Measurements from ENCODE around the gene SCRN2.
A peak's percentile ranks its signal among the peaks of the same experiment; 100 is the strongest.

Gene SCRN2

DNA sequence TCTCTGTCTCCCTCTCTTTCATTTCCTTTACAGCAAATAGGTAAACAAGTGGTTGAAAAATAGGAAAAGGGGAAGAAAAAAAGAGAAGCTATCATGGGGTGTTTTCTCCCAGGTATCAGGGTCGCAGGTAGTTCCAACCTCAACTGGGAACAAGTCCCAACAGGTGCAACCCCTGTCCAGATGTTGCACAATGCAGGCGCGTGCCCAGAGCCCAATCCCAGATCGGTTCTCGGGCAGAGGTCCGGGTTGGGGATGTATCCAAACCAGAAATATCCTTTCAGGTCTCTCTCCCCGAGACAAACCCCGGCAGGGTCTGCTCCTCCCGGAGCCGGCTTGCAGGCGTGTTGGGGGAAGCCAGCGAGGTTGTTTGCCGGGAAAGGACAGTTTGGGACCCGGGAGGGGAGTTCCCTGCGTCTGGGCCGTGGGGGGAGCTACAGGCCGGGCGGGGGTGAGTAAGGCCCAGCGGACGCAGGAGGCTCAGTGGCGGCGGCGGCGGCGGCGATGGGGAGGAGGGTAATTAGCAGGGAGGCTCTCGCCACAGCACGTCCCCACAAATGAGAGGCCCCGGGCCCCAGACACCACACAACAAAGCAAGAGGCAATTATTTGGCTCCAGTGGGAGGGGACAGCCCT is 31.1 kb upstream of the SCRN2 start:
- no peak for DNase-seq (ENCODE audit: low read depth in 2 of 2)

DNA sequence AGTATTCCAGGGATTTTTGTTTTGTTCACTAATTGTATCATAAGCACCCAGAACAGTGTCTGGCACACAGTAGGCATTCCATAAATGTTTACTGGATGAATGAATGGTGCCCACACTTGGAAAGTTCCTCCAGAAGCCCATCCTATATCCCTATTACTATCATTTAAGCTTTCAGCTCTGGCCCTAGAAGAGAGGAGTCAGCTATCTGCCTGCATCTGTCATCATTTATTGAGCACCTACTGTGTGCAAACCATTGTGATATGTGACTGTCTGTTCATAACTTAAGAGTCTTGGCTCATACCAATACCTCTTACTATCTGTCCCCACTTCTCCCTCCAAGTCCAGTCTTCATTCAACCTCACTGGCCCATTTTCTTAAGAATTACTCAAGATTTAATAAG is 30.0 kb upstream of the SCRN2 start:
- DNase-seq (ENCODE audit: low read depth in 2 of 2), result no peak

DNA sequence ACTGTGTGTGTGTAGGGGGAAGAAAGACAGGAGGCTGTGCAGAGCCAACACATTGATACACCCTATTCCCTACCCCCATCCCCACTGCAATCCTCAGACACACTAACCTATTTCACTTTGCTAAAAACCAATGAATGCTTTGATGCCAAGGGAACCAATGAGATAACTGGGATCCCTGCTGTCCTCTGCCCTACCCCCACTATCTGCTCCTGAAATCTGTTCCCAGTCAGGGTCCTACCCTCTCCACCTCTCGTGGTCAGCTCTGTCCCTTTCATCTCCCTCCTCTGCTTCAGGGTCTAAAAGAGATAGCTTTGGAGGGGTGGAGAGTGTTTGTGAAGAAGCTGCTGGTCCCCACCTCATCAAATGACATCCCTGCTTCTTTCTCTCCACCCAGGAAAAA is 29.0 kb upstream of the SCRN2 start:
- DNase-seq (ENCODE audit: low read depth in 2 of 2), result no peak

DNA sequence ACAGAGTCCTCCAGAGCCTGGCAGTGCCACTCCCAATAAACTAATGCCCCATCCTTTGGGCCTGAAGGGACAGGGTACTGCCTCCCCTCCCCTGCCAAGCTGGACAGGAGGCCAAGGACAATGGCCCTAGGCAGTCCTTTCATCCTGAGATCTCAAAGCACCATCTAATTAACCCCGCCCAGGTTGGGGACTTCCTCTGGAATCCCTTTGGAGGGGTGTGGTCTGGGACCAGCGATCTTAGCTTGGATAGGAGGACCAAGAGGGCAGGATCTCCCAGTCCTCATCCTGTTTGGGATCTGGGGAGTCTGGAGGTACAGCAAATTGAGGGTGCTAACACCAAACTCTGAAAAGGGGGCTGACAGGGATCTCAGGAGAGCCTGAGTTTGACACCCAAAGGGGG is 28.0 kb upstream of the SCRN2 start:
- DNase-seq (ENCODE audit: low read depth in 2 of 2), result no peak

DNA sequence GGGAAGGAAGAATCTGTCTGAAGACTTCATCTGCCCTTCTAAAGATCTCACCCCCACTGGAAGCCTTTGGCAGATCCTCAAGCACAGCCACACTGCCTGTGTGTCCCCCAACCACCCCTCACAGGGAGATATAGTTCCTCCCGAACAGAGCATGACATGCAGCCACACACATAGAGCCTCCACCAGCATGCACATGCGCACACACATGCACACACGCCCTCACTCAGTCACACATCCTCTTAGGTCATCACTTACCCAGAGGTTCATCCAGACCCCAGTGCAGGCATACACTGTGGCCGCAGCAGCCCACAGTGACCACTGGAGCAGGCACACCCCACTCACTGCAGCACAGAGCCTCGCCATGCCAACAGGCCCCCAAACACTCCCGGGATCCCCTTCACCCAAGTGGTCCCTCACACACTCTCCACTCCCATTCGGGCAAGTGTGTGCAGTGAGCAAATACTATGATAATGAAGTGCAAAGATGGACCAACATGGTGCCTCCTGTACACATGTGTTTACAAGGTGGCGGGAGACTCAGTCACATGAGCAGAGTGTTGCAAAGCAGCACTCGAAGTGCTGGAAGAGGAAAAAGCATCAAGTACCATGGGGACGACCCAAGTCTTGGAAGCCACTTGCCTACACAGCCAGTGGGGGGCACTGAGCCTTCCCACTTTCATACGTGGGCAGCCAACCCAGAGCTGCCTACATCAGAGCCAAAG is 26.9 kb upstream of the SCRN2 start:
- DNase-seq (ENCODE audit: low read depth in 2 of 2), result no peak

DNA sequence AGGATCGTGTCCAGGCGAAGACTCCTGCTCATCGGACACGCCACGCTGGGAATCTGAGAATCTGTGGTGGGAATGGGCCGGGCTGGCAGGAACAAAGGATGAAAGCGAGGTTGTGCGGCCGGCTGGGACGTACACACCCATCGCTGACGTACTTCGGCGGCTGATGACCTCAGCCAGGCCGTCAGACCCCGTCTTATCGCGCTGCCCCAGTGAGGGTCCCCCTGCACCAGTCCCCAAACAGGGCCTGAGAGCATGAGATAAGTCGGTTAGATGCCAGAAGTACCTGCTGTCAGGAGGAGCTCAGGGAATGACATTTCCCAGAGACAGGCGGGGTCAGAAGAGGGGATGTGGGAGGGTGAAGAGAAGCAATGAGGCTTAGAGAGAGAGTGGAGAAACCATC is 25.9 kb upstream of the SCRN2 start:
- DNase-seq (ENCODE audit: low read depth in 2 of 2), result no peak

DNA sequence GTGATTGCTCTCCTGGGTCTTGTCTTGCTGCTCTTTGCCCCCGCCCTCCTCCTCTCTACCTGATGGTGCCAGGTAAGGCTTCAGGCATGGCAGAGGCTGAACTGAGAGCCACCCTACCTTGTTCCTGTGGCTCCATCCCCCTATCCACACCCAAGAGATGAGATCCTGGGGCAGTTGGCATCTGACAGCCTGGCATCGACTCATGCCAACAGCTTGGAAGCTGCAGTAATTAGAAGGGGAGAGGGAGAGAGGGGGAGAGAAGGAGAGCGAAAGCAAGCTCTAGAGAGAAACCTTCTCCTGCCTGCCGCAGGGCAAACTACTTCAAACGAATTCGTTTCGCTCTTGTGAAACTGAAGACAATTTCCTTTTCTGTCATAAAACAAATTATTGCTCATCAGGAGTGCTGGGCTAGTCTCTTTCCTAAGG is 23.7 kb upstream of the SCRN2 start:
- no peak for DNase-seq (ENCODE audit: low read depth in 2 of 2)

DNA sequence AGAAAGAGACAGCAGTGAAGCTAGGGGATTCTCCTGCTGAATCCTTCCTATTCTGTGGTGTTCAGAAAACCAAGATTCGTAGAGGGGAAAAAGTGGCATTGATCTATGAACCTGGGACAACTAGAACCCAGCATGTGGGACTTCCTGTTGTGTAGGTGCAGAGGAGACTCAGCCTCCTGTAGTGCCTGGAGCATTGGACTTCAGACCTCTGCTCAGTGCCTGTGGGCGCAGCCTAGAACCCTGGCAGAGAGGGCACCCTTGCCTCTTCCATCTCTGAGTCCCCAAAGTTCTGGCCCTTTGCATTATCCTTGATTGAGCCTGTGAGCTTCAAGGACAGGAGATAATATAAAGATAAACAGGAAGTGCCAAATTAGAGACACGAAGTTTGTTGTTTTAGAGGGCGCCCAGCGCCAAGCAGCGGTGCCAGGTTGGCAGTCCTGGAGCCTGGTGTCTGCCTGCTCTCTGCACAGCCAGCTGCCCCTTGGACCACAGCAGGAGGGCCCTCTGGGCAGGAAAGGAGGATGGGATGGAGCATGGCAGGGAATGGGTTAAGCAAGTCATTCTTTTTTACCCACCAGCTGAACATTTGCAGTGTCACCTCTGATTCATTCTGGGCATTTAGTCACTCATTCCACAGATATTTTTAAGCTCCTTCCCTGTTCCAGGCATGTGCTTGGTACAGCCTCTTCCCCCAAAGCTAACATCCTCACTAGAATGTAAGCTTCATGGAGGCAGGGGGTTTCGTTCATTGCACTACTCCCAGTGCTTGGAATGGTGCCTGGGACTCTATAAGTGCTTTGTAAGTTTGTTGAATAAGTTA is 21.8 kb upstream of the SCRN2 start:
- peak; percentile 33 to 41 for DNase-seq (ENCODE audit: low read depth in 2 of 2)

DNA sequence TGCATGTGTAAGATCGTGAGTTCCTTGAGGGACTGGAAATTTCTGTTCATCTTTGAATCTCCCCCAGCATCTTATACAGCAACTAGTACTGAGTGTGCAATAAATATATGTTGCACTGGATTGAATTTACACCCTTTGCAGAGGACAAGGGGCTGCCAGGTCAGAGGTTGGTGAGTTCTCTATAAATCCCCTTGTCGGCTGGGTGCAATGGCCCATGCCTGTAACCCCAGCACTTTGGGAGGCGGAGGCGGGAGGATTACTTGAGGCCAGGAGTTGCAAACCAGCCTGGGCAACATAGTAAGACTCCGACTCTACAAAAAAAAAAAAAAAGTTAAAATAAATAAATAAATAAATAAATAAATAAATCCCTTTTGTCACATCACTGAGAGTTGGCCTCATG is 19.3 kb upstream of the SCRN2 start:
- no peak for DNase-seq (ENCODE audit: low read depth in 2 of 2)

DNA sequence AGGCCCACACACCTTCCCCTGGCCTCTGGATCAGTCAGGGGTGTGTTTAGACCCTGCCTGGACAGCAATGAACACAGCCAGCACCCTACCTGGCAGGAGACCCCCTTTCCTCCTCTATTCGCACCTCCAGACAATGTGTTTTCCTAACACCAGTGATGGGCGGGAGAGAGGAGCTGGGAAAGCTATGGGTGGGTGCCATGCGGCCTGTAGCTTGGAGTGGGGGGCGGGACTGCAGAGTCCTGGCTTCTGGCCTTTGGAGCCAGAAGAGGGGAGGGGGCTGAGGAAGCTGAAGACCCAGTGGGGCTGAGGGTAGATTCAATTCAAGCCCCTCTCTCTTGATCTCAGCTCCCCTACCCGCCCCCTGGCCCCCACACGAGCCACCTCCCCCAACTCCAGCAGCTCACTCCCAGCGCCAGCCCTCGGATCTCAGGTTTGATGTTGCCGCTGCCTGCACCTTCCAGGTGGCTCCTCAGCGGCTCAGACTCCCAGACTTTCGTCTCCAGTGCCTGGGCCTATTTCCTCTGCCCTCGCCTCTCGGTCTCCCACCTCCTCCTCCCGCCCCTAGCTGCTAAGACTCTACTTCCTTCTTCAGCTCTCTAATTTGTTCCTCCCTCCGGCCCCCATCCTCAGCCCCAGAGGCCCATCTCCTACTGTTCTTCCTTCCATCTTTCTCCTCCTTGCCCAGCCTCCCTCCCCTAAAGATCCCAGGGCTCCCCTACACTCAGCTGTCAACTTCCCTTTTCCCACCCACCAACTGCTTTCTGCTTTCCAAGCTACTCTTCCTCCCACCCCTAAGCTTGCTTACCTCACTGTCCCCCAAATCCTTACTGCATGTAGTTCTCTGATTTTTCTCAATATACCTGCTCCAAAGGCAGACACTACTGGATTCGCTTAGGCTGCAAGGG is 16.7 kb upstream of the SCRN2 start:
- DNase-seq (ENCODE audit: low read depth in 2 of 2), result no peak

DNA sequence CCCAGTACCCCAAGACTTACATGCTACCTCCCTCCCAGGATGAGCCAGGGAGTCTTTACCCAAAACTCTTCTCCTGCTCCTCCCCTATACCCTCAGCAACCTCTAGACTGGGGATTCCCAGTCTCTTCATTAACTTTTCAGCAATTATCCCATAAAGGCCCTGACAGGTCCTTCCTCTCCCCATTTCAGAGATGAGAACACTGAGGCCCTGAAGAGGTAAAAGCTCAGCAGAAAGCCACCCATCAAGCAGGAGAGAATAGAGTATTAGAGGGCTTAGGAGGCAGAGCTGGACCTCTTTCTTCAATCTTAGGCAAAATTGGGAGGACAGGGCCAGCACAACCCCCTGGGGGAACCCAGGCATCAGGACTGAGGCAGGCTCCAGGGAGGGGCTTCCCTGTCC is 15.8 kb upstream of the SCRN2 start:
- no peak for DNase-seq (ENCODE audit: low read depth in 2 of 2)

DNA sequence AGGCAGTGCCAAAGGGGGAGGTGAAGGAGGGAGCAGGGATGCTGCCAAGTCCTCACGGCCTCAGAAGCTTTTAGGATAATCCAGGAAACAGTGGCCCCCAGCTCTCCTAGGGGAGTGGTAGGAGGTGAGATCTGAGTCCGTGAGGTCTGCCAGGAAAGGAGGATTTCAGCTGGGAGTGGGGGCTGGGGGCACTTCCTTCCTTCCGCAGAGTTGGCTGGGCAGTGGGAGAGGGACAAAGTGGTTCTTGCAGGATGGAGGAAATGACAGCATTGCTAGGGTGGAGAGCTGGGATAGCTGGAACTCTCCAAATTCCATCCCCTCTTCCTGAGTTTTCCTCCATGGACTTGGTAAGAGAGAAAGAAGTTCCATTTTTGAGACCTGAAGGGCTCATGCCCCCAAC is 14.7 kb upstream of the SCRN2 start:
- DNase-seq (ENCODE audit: low read depth in 2 of 2), result no peak

DNA sequence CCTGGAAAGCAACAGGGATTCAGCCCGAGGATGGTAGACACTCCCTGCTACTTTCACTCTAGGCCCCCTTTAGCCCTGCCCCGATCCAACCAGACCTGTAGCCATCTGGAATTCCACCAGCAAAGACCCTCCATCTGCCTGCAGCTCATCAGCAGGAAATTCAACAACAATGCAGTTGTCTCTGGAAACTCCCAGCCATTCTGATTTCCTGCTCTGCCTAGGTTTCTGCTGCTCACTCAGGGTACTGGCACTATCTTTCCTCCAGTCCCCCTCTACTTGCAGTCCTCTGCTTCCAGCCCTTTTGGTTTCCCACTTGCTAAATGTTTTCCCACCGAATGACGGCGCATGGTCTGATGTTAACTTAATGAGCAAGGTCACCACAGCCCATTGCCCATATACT is 12.5 kb upstream of the SCRN2 start:
- no peak for DNase-seq (ENCODE audit: low read depth in 2 of 2)

DNA sequence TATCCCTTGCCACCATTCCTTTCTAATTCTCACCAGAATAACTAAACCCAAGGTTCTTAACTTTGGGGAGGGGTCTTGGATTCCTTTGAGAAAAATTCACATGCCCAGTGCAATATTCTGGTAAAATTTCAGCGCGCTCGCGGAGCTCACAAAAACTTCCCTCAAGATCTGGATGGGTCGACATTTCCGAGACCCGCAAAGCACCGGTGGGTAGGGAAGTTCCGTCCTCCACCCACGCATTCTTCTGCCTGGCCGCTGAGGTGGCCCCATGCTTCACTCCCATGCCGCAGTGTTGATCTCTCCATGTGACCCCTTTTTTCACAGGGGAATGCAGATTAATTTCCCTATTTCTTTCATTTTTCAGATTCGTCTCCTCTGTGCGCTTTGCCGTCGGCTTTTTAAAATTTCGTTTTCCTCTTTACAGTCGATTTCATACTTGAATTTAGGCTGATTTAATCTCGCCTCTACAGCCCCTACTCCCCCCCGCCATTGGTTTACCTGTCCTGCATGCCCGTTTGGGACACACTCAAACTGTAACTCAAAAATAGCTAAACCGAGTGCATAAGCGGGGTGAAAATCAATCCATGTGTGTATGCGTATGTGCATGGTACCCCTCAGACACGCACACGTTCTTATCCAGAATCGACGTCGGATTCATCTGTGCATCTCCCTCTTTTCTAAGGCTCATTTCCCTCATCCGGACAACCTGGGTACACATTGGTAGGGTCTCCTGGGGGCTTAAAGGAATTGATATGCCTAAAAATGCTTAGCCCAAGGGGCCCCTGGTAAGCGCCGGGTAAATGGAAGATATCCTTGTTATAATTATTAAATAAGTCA is 11.3 kb upstream of the SCRN2 start:
- no peak for DNase-seq (ENCODE audit: low read depth in 2 of 2)

DNA sequence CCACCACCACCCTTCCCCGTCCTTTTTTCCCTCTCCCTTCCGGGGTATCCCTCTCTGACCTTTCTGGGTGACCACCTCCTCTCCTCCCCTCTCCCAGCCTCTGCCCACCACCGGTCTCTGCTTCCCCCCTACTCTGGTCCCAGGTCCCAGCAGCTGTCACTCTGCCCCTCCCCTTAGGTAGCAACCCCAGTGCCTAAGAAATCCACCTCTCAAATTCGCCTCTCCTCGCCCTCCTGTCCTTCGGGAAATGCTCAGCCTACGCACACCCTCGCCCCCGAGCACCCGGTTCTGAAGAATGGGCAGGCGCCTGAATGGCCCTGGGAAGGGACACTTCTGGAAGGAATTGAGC is 10.7 kb upstream of the SCRN2 start:
- no peak for DNase-seq (ENCODE audit: low read depth in 2 of 2)

DNA sequence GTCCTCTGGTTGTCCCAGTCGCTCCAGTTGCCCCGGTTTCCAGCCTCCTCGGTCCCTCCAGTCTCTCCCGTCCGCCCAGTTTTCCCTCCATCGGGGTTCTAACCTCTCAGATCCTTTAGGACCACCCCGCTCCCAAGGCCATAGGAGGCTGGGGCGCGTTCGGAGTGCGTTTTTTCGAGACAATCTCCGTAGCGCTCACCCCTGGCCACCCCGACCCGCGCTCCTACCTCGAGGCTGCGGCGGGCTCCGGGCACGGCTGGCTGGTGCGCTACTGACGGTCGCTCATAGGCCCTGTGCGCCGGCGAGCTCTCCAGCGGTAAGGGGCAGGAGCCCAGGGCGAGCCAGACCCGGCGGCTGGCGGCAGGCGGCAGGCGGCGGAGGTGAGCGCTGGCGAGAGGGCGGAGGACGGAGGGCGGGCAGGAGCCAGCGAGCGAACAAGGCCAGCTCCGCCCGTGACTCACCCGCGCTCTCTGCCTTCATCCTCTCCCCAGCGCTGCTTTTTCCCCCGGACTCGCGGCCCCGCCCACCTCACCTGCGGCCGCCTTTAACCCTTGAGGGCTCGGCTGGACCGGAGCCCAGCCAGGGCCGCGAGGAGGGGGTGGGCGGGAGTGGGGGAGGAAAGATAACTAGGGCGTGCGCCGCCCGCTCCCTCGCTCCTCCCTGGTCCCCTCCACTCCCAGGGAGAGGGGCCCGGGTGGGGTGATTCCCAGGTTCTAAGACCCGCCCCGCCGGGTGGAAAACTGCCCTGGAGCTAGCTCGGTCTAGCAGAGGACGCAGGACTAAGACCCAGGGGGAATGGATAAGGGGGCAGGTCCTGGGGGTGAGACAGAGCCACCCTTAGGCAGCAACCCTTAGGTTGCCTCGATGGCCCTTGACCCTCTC is 9.9 kb upstream of the SCRN2 start, which contains the start of gene SP6:
TSS of gene SP6 (minus strand) at position 472 of the 882 bp plus-strand sequence. CDS start 2,734 bp downstream, outside the sequence.
- no peak for DNase-seq (ENCODE audit: low read depth in 2 of 2)

DNA sequence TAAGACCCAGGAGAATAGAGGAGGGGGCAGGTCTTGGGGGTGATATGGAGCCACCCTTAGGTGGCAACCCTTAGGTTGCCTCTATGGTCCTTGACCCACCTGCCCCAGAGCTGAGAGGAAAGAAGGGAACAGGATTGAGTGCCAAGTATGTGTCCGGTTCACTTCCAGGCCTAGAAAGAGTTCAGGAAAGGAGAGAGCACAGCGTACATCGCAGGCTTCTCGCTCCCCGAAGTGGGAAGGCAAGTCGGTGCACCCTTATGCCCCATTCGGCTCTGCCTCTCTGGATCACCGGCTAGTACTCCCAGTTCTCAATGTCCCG is 9.3 kb upstream of the SCRN2 start:
- DNase-seq (ENCODE audit: low read depth in 2 of 2), result no peak

DNA sequence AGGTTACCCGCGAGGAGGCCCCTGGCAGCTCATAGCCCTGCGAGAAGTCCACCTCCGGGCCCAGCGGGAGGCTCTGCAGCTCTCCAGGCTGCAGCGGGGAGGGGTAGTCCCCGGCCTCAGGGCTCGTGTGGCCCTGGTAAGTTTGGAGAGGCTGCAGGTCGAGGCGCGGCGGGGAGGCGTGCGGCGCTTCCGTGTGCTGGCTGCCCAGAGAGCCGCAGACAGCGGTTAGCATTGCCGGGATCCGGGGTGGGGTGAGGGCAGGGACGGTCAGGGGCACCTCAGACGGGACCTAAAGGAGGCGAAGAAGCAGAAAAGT is 7.1 kb upstream of the SCRN2 start:
- DNase-seq (ENCODE audit: low read depth in 2 of 2), result no peak

DNA sequence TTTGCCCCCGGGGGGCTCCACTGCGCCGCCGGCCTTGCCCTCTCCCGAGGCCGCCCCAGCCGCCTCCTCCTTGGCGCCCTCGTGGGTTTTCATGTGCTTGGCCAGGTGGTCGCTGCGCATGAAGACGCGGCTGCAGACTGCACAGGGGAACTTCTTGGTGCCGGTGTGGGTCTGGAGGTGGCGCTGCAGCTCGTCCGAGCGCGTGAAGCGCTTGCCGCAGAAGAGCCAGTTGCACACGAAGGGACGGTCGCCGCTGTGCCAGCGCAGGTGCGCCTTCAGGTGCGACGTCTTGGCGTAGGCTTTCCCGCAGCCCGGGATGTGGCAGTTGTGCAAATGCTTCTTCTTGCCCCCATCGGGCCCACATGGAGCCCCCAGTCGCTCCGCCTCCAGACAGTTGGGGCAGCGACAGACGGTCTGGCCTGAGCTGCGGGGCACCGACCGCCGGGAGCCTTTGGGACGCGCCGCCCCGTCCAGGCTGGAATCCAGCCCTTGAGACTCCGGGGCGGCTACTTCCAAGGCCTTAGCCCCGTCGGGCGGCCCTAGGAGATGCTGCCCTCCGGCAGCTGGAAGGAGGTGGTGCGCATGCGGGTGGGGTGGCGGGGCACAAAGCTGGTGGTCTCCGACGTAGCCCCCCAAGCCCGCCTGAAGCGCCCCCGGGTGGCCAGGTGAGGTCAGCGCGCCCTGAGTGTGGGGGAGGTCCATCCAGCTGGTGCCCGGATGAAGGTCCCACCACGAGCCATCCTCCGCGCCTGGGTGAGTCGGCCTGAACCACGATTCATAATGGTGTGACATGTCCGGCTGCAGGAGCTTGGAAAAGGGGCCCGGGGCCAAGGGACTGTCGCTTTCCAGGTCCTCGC is 6.5 kb upstream of the SCRN2 start:
- DNase-seq (ENCODE audit: low read depth in 2 of 2), result no peak
